Astrocyte of the hippocampus (primary cell): Measurements from ENCODE around the gene DRAM1.
A peak's percentile ranks its signal among the peaks of the same experiment; 100 is the strongest.
"Not testable (repeated sequence)": the region's sequence is repeated elsewhere in the genome, so short reads cannot be mapped to it uniquely, and the experiment has no call there.

ENCODE experiments used
- DNase-seq: peaks from one replicate; pipeline ENCODE4 v3.0.0; 2011; ENCODE audit warnings: low read depth, low spot score

Gene DRAM1, protein sequence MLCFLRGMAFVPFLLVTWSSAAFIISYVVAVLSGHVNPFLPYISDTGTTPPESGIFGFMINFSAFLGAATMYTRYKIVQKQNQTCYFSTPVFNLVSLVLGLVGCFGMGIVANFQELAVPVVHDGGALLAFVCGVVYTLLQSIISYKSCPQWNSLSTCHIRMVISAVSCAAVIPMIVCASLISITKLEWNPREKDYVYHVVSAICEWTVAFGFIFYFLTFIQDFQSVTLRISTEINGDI

DNA sequence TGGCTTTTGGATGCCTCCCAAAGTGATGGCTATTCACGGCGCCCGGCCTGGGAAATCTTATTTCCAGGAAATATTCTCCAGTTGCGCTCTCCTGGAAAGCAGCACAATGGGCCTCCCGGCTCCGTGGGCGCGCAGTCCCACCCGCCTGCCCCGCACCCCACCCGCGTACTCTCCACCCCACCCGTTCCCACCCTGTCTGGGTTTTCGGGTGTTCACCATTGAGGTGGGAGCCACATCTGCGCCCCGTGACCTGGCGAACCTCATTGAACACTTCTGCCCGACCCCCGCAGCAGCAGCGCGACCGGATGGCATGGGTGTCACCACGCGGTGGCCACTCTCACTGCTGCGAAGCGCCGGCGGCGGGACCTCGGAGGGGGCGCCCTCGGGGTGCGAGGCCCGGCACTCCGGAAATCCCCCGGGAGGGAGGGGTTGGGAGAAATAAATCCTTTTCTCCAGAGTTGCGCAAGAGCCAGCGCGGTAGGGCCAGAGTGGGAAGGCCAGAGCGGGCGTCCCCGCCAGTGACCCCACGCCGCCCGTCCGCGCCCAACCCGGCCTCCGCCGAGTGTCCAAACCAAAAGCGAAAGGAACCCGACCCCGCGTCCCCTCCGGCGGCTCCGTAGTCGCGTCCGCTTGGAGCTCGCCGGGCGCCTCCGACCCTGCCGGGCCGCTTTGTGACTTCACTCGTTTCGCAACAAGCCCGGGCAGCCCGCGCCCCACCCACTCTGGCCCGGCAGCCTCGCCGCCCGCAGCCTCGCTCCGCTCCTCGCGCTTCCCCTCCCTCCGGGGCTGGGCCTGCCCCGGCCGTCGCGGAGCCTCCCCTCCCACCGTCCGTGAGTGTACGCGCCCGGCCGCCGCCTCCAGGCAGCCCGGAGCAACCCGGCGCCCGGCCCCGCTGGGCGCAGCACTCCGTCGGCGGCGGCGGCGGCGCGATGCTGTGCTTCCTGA, at the start of gene DRAM1:
Gene DRAM1 (plus strand): TSS at position 720 of the 945 bp plus-strand sequence. CDS start 210 bp downstream, at position 930.
- peak; percentile 96 for DNase-seq

DNA sequence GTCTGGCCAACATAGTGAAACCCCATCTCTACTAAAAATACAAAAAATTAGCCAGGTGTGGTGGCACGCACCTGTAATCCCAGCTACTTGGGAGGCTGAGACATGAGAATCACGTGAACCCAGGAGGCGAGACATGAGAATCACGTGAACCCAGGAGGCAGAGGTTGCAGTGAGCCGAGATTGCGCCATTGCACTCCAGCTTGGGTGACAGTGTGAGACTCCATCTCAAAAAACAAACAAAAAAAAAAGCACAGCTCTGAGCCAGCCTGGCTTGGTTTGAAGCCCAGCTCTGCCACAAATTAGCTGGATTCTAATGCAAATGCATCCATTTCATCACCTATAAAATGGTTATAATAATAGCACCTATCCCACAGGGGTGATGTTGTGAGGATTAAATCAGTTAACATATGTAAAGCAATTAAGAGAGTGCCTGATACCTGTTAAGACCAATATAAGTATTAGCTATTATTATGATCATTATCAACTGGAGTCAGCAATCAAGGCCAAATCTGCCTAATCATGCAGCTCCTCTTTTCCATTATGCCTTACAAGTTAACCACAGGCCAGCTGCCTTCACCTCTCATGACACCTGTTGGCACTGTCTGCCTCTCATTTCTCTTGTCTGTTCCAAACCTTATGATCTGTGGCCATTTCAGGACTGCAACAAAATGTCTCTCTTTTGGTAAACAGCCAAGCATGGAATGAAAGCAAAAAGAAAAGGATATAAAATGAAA, 48.8 kb upstream of the DRAM1 start:
- DNase-seq, result no peak

DNA sequence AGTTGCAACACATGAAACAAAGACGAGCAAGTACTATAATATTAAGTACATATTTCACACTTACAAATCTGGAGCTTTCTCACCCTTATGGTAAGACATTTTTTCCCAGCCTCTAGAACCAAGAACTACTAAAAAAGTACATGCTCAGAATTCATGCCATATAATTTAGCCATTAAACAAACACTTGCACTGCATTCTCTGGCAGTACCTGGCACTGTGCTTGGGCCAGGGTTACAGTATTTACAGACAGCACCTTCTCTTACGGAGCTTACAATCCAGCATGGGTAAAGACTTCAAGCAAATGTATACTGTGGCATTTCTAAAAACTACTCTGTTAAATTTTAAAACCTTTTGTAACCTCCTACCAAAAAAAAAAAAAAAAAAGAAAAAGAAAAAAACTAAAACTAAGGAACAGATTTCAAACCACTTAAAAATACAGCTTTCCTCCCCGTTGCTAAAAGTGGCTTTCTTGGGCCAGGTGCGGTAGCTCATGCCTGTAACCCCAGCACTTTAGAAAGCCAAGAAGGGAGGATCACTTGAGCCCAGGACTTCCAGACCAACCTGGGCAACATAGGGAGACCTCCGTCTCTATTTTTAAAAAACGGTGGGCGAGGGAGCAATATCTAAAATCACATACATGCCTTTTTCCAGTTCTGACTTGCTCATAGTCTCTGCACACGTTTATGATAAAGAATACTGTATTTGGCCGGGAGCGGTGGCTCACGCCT, 47.6 kb upstream of the DRAM1 start:
- DNase-seq, result peak; percentile 20

DNA sequence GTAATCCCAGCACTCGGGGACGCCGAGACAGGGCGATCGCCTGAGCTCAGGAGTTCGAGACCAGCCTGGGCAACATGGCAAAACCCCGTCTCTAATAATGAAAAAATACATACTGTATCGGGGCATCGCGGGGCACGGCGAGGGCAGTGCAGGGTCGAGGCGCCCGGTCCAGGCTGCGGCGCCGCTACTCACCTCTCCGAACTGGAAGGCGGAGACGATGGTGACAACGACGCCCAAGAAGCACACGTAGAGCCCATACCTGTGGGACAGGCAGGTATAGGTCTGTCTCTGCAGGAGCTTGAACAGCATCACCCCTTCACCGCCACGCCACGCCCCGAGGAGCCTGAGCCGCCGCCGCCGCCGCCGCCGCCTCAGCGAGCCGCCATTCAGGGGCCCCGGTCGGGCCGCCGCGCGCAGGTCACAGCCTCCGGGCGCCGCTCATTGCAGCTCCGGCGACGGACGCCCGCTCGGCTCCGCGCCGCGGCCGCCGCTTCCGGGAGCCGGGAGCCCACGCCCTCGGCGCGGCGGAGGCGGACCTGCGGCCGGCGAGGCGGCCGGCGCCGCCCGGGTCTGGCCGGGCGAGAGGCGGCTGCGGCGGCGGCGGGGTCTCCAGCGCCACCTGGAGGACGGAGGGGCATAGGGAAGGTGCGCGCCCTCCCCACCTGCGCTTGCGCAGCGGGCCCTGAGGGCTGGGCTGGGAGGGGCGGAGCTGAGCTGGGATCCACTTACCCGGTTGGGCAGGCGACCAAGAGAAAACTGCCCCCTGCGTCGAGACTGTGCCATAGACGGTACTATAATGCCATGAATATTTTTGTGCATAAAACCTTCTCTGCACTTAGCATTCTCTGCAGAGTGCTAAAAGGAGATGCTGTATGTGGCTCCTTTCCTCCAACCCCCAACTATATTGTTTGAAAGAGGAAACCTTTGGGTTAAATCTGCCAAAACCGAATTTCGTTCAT, 46.7 kb upstream of the DRAM1 start, which contains the start of gene GNPTAB:
Gene GNPTAB (minus strand): TSS at position 593 of the 959 bp plus-strand sequence. CDS start 284 bp downstream, at position 309.
- DNase-seq, result peak; percentile 98

DNA sequence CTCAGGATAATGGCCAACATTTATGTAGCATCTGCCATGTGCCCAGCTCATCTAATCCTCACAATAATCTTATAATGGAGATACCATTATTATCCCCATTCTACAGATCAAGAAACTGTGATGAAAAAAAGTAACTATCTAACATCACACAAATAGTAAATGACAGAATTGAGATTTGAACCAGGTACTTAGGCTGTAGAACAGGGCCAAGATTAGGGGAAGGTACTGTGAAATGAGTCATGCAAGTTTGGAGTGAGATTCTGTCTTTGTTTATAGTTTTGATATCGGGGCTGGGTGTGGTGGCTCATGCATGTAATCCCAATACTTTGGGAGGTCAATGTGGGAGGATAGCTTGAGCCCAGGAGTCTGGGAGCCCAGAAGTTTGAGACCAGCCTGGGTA, 45.4 kb upstream of the DRAM1 start:
- DNase-seq, result no peak

- DNase-seq, result no peak
Measured at GRCh38 chr12:101838628-101839323, 38.6 kb upstream of the DRAM1 start.

DNA sequence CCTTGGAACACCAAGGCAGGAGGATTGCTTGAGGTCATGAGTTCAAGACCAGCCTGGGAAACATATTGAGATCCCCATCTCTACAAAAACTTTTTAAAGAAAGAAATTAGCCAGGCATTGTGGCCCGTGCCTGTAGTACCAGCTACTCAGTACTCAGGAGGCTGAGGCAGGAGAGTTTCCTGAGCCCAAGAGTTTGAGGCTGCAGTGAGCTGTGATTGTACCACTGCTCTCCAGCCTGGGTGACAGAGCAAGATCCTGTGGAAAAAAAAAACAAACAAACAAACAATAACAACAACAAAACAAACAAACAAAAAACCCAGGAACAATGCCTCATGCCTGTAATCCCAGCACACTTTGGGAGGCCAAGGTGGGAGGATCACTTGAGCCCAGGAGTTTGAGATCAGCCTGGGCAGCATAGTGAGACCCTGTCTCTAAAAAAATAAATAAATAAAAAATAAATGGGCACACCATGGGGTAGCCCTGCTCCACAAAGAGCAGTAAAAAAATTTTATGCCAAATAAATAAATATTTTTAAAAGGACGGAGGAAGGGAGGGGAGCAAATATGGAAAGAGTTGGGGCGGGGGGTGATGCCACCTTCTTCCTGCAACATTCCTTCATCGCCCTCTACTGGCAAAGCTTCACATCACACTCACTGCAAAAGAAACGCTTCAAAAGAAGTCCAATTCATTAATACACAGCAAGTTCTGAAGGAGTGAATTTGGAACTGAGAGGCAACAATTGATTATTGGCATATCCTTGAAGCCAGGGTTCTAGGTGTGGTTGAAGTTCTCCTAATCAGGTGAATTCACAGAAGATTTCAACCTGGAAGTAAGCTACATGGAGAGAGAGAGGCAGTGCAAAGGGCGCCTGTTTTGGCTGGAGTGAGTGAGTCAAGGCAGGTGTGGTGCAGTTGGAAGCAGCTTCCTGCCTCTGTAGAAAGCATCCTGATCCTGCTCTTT, 37.8 kb upstream of the DRAM1 start:
- DNase-seq, result peak; percentile 77

DNA sequence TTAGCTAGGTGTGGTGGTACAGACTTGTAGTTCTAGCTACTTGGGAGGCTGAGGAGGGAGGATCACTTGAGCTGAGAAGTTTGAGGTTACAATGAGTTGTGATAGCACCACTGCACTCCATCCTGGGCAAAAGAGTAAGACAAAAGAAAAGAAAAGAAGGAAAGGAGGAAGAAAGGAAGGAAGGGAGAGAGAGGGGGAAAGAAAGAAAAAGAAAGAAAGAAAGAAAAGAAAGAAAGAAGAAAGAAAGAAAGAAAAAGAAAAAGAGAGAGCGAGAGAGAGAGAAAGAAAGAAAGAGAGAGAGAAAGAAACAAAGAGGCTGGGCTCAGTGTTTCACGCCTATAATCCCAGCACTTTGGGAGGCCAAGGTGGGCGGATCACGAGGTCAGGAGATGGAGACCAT, 36.3 kb upstream of the DRAM1 start:
- no peak for DNase-seq

DNA sequence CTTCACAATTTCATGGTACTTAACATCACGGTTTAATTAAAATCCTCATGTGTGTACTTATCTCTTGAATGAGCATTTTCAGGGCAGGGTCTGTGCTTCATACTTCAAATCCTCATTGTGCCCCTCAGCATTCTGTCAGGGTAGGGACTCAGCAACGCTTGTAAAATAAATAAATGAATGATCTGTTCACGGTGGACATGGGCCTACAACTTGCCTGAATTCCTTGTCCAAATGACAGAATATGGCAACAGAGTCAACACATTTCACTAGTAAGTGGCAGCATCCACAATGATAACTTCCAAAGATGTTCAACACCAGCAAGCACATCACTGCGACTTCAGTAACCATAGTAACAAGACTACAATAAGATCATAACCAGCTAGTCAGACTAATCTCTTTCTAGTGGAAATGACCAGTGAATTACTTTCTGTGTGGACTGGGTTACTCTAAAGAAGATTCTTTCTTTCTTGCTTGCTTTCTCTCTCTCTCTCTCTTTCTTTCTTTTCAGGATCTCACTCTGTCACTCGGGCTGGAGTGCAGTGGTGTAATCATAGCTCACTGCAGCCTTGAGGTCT, 32.2 kb upstream of the DRAM1 start:
- DNase-seq, result no peak

- no peak for DNase-seq
Measured at GRCh38 chr12:101847325-101847724, 30.1 kb upstream of the DRAM1 start.

- DNase-seq, result no peak
Measured at GRCh38 chr12:101850199-101850598, 27.2 kb upstream of the DRAM1 start.

- no peak for DNase-seq
Measured at GRCh38 chr12:101852998-101853397, 24.4 kb upstream of the DRAM1 start.

DNA sequence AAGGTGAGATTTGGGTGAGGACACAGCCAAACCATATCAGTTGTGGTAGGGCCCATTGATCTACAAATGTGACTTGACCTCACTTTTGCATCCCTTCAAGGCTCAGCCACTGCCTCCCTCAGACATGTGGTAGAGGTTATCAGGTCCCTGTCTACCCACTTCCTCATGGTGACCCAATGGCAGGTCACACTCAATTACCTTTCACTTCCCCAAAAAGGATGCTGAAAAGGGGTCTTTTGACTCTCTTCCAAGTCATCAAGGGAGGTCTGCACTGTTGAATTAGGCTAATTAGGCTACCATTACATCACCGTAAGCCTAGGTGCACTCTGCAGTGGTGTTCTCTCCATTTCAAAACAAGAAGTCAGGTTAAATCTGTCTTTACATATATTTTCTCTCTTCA, 22.6 kb upstream of the DRAM1 start:
- no peak for DNase-seq

DNA sequence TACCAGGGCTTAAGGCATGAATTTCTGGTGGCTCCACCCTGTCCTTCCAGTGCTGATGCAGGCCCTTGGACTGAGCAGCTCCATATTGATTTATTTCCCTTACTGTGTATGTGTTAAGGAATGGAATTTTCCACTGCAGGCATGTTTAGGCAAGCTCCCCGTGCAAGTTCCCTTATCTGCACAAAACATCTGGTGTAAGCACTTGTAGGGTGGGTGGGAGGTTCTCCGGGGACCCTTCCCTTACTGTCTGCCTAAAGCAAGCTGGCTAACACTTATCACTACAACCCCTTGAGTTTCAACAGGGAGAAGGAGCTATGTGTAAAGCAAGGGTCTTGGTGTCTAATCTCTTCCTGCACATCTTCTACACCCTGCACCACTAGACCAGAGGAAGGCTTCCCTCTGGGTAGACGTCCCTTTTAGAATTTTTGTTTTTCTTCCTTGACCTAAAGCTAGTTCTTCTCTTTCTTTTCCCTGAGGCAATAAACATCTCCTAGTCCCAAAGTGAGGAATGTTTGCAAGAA, 22.0 kb upstream of the DRAM1 start:
- no peak for DNase-seq

- DNase-seq, result no peak
Measured at GRCh38 chr12:101855976-101856375, 21.4 kb upstream of the DRAM1 start.

- DNase-seq, result not testable (repeated sequence)
Measured at GRCh38 chr12:101856614-101857013, 20.8 kb upstream of the DRAM1 start.

DNA sequence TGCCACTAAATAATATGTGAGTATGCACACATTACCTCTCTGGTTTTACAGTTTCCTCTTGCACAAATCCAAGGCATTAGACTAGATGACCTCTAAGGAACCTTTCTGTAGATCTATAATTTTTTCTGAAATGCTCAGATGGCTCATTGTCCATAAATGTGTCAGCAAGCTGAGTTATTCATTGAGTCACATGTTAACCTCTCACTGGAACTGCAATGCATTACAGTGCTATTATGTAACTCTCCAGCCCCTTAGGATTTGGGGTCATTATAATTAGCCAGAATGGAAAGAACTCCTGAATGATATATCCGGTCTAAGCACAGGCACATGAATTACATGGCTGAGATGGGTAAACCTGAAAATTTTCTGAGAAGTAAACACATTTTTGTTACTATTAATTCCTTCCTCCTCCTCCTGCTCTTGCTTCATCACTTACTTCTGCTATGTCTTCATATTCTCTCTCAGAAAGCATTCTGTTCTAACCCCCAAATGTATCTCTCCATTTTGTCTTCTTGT, 20.3 kb upstream of the DRAM1 start:
- DNase-seq, result peak; percentile 37

DNA sequence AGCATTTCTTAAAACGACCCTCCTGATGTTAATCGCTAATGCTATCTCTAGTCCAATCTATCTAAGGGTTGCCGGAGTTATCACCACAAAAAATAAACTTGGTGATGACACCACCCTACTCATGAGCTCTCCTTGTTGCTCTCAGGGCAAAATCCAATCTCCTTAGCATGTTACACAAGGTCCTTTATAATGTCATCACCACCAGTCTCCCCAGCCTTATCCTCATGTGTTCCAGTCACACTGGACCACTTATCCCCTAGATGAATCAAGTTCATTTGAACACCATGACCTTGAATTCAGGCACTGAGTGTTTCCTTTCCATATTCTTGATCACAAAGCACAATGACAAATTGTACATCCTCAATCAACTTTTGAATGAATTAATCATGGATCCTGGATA, 19.0 kb upstream of the DRAM1 start:
- DNase-seq, result no peak
